ENCODE data around the gene PHF21A.

GRCh38 chr11:45906096-45906682 is 215.1 kb downstream of the PHF21A start:
- no peak for TF ChIP-seq CTCF (IDR thresholded peaks at IDR 0.05; ENCODE audit: low read depth, low read length)
- TF ChIP-seq MAX (IDR thresholded peaks at IDR 0.05; ENCODE audit: low read depth, low read length) = no peak
- TF ChIP-seq POLR2A (IDR thresholded peaks at IDR 0.05; ENCODE audit: extremely low read depth, insufficient read length) = no peak
- no peak for TF ChIP-seq MYC (IDR thresholded peaks at IDR 0.05; ENCODE audit: low read depth, low read length)

Measured in NB4 (cell line).